Astrocyte (in vitro differentiated cells and primary cell): ENCODE measurements around the gene TUBB4B. TPM values are rescaled to one million over a fixed set of nuclear protein-coding genes. Genes with fewer than 3 reads are reported as not detected.

Source experiments
- DNase-seq: peaks from one replicate; pipeline ENCODE4 v3.0.0-alpha.2; 2010; ENCODE audit warnings: low read depth
- FAIRE-seq: peaks from 2 replicates; lab custom pipeline; 2011; peaks lifted over from hg19 to GRCh38; lab: Jason Lieb, UNC
- H2AFZ ChIP-seq: 2 replicates; pipeline ENCODE4 v1.6.0; 2012; ENCODE audit warnings: low read depth, low read length, inconsistent platforms
- H3K27ac ChIP-seq: 2 replicates; pipeline ENCODE4 v1.5.1; 2011; ENCODE audit warnings: low read depth, low read length, inconsistent platforms
- H3K27me3 ChIP-seq: 2 replicates; pipeline ENCODE4 v1.6.0; 2011; ENCODE audit warnings: low read length, inconsistent platforms; ENCODE audit not compliant: insufficient read depth
- H3K36me3 ChIP-seq: 2 replicates; pipeline ENCODE4 v1.5.1; 2011; ENCODE audit warnings: low read length, inconsistent platforms; ENCODE audit not compliant: insufficient read depth
- H3K4me1 ChIP-seq: 2 replicates; pipeline ENCODE4 v1.5.1; 2011; ENCODE audit warnings: low read length, inconsistent platforms; ENCODE audit not compliant: insufficient read depth
- H3K4me2 ChIP-seq: 2 replicates; pipeline ENCODE4 v1.6.0; 2012; ENCODE audit warnings: low read length, inconsistent platforms
- H3K4me3 ChIP-seq: 2 replicates; pipeline ENCODE4 v1.5.1; 2011; ENCODE audit warnings: low read depth, mild to moderate bottlenecking, low read length, inconsistent platforms; ENCODE audit not compliant: insufficient read depth
- H3K79me2 ChIP-seq: 2 replicates; pipeline ENCODE4 v1.6.0; 2012; ENCODE audit warnings: mild to moderate bottlenecking, low read length, inconsistent platforms; ENCODE audit not compliant: insufficient read depth
- H3K9ac ChIP-seq: 2 replicates; pipeline ENCODE4 v1.6.0; 2012; ENCODE audit warnings: mild to moderate bottlenecking, low read length, inconsistent platforms
- H3K9me3 ChIP-seq: 2 replicates; pipeline ENCODE4 v1.5.1; 2012; ENCODE audit warnings: low read depth, mild to moderate bottlenecking, low read length, inconsistent platforms; ENCODE audit not compliant: insufficient read depth
- H4K20me1 ChIP-seq: 2 replicates; pipeline ENCODE4 v1.6.0; 2012; ENCODE audit warnings: low read length, inconsistent platforms; ENCODE audit not compliant: insufficient read depth
- H3K27ac Mint-ChIP-seq: one replicate; pipeline ENCODE4 v1.8.0; 2021; ENCODE audit warnings: mild to moderate bottlenecking, mixed read lengths; ENCODE audit not compliant: unreplicated experiment
- H3K27me3 Mint-ChIP-seq: one replicate; pipeline ENCODE4 v1.8.0; 2021; ENCODE audit warnings: low read depth, mixed read lengths; ENCODE audit not compliant: unreplicated experiment
- H3K36me3 Mint-ChIP-seq: one replicate; pipeline ENCODE4 v1.8.0; 2021; ENCODE audit warnings: low read depth, mixed read lengths; ENCODE audit not compliant: unreplicated experiment
- H3K4me1 Mint-ChIP-seq: one replicate; pipeline ENCODE4 v1.8.0; 2021; ENCODE audit warnings: low read depth, mixed read lengths; ENCODE audit not compliant: unreplicated experiment
- H3K4me3 Mint-ChIP-seq: one replicate; pipeline ENCODE4 v1.8.0; 2021; ENCODE audit warnings: mild to moderate bottlenecking, moderate library complexity, mixed read lengths; ENCODE audit not compliant: unreplicated experiment
- H3K9me3 Mint-ChIP-seq: one replicate; pipeline ENCODE4 v1.8.0; 2021; ENCODE audit warnings: mild to moderate bottlenecking, mixed read lengths; ENCODE audit not compliant: unreplicated experiment
- CTCF ChIP-seq: IDR thresholded peaks from 2 replicates; pipeline ENCODE4 v1.5.1; 2011; ENCODE audit warnings: low read depth, mild to moderate bottlenecking, inconsistent platforms, low read length, moderate library complexity; ENCODE audit not compliant: insufficient read depth
- EZH2 ChIP-seq: IDR thresholded peaks from 2 replicates; pipeline ENCODE4 v1.6.1; 2012; ENCODE audit warnings: mild to moderate bottlenecking, low read length, inconsistent platforms; ENCODE audit not compliant: insufficient read depth
- total RNA-seq: library from RNA; stranded (reverse); gene quantifications from 2 replicates; pipeline ENCODE4 v1.2.1, GENCODE V29; 2021

The TUBB4B gene
- total RNA-seq, 1 donor from 2014 or later: 218 TPM

- Histone ChIP-seq H3K79me2 (no peaks in the 10 kb centered on the region), H3K4me1 (peaks cover 20% of the 10 kb centered on the region), H4K20me1 (peaks cover 8% of the 10 kb centered on the region), H2AFZ (no peak overlapping the region), H3K27ac (no peak overlapping the region), H3K4me2 (no peak overlapping the region), H3K36me3 (no peaks in the 10 kb centered on the region), H3K9ac (no peak overlapping the region), H3K4me3 (no peak overlapping the region), H3K9me3 (no peaks in the 10 kb centered on the region), H3K27me3 (no peaks in the 10 kb centered on the region)
- no peak for FAIRE-seq
- no peak for TF ChIP-seq CTCF
- peaks cover 6% of the 10 kb centered on the region for H3K4me1 Mint-ChIP-seq
- H3K27ac Mint-ChIP-seq: no peak overlapping the region
- no peaks in the 10 kb centered on the region for H3K9me3 Mint-ChIP-seq
- H3K4me3 Mint-ChIP-seq: peak overlapping the region; percentile 64
- no peaks in the 10 kb centered on the region for H3K36me3 Mint-ChIP-seq
- no peak for DNase-seq
- H3K27me3 Mint-ChIP-seq: no peaks in the 10 kb centered on the region
Observed at GRCh38 chr9:137220317-137221094, 20.6 kb upstream of the TUBB4B start.

- no peaks in the 10 kb centered on the region for H3K27me3 Mint-ChIP-seq
- H3K4me2 ChIP-seq: no peak overlapping the region
- no peak for FAIRE-seq
Observed at GRCh38 chr9:137221095-137221505, 20.0 kb upstream of the TUBB4B start.

More at GRCh38 chr9:137221095-137221505, 20.0 kb upstream of the TUBB4B start:
- Histone ChIP-seq H3K4me1 (peaks cover 20% of the 10 kb centered on the region), H2AFZ (no peak overlapping the region), H3K4me3 (no peak overlapping the region), H3K36me3 (no peaks in the 10 kb centered on the region), H3K27ac (no peak overlapping the region), H3K9me3 (no peaks in the 10 kb centered on the region), H3K27me3 (no peaks in the 10 kb centered on the region), H4K20me1 (peaks cover 8% of the 10 kb centered on the region), H3K9ac (no peak overlapping the region), H3K79me2 (no peaks in the 10 kb centered on the region)
- no peaks in the 10 kb centered on the region for H3K36me3 Mint-ChIP-seq
- TF ChIP-seq CTCF (no peak), EZH2 (no peak)
- H3K4me1 Mint-ChIP-seq: peaks cover 6% of the 10 kb centered on the region
- no peak overlapping the region for H3K27ac Mint-ChIP-seq
- H3K9me3 Mint-ChIP-seq: no peaks in the 10 kb centered on the region
- no peak for DNase-seq
- peak overlapping the region; percentile 64 for H3K4me3 Mint-ChIP-seq
